H1 (cell line): Measurements from ENCODE around the gene FREM1. TPM values are rescaled to one million over a fixed set of nuclear protein-coding genes. Genes with fewer than 3 reads are reported as not detected.

Experiments
- CTCF ChIA-PET: fragments of 300-600 bp; sonication (Branson Sonifier 250); formaldehyde crosslinking; loops from one replicate; lab custom pipeline; 2021; ENCODE audit not compliant: partially characterized antibody; lab: Charles Lee
- POLR2A ChIA-PET: fragments of 300-600 bp; sonication (Branson Sonifier 250); formaldehyde crosslinking; loops from one replicate; lab custom pipeline; 2021; ENCODE audit warnings: inconsistent platforms; ENCODE audit not compliant: partially characterized antibody; lab: Charles Lee
- DNase-seq, 2 experiments: peaks; one replicate each; pipeline versions ENCODE4 v3.0.0 to v3.0.0-alpha.2; 2010 to 2022; ENCODE audit warnings: low spot score in 2 of 2, low read depth in 1 of 2, mixed read lengths in 1 of 2
- FAIRE-seq: peaks from 2 replicates; lab custom pipeline; 2011; peaks lifted over from hg19 to GRCh38; lab: Jason Lieb, UNC
- H2AFZ ChIP-seq: 2 replicates; pipeline ENCODE4 v1.8.1; 2012; ENCODE audit warnings: low read length, inconsistent platforms
- H2AK5ac ChIP-seq: 2 replicates; pipeline ENCODE4 v1.6.1; 2013; ENCODE audit warnings: low read depth, low read length
- H2BK120ac ChIP-seq: replicated peaks from 2 replicates; pipeline ENCODE3; 2013; ENCODE audit warnings: low read depth, low read length, inconsistent platforms
- H2BK12ac ChIP-seq: 2 replicates; pipeline ENCODE4 v1.6.1; 2013; ENCODE audit warnings: low read depth, low read length
- H2BK15ac ChIP-seq: 2 replicates; pipeline ENCODE4 v1.6.1; 2013; ENCODE audit warnings: low read length
- H2BK20ac ChIP-seq: 2 replicates; pipeline ENCODE4 v1.6.1; 2013; ENCODE audit warnings: low read length
- H2BK5ac ChIP-seq: 2 replicates; pipeline ENCODE4 v1.6.1; 2013; ENCODE audit warnings: low read depth, low read length
- H3K14ac ChIP-seq: 2 replicates; pipeline ENCODE4 v1.6.1; 2013; ENCODE audit warnings: inconsistent platforms; ENCODE audit not compliant: insufficient read length
- H3K18ac ChIP-seq: 2 replicates; pipeline ENCODE4 v1.6.1; 2013; ENCODE audit warnings: low read length; ENCODE audit errors: extremely low read depth
- H3K23ac ChIP-seq: 2 replicates; pipeline ENCODE4 v1.6.1; 2013; ENCODE audit warnings: inconsistent platforms; ENCODE audit not compliant: insufficient read length
- H3K23me2 ChIP-seq: 2 replicates; pipeline ENCODE4 v1.6.1; 2013; ENCODE audit warnings: low read depth, low read length
- H3K27ac ChIP-seq: 2 replicates; pipeline ENCODE4 v1.6.1; 2011; ENCODE audit warnings: low read depth, low read length, inconsistent platforms
- H3K27me3 ChIP-seq, 4 experiments: replicated peaks in 1 of 4; 1 replicate in 1 of 4; 2 replicates in 3 of 4; pipeline versions ENCODE4 v1.6.1 to v1.8.1; 2011 to 2013; ENCODE audit warnings: low read length in 3 of 4, mild to moderate bottlenecking in 3 of 4, inconsistent platforms in 2 of 4, mixed read lengths in 2 of 4, moderate library complexity in 1 of 4; ENCODE audit not compliant: control insufficient read depth in 3 of 4, insufficient read depth in 3 of 4; ENCODE audit errors: extremely low read depth in 1 of 4
- H3K36me3 ChIP-seq, 4 experiments: 2 replicates each; pipeline versions ENCODE4 v1.6.1 to v1.8.1; 2011 to 2013; ENCODE audit warnings: mild to moderate bottlenecking in 4 of 4, low read length in 3 of 4, moderate library complexity in 2 of 4, control low read depth in 1 of 4, inconsistent platforms in 1 of 4; ENCODE audit not compliant: insufficient read depth in 4 of 4, control insufficient read depth in 2 of 4
- H3K4ac ChIP-seq: replicated peaks from 2 replicates; pipeline ENCODE3; 2013; ENCODE audit warnings: low read length, low read depth, mixed read lengths, inconsistent platforms; ENCODE audit not compliant: insufficient read length
- H3K4me1 ChIP-seq, 4 experiments: replicated peaks in 1 of 4; 1 replicate in 1 of 4; 2 replicates in 3 of 4; pipeline versions ENCODE4 v1.6.1 to v1.8.1; 2011 to 2013; ENCODE audit warnings: low read length in 3 of 4, inconsistent platforms in 2 of 4, mixed read lengths in 1 of 4; ENCODE audit not compliant: insufficient read depth in 4 of 4, control insufficient read depth in 3 of 4
- H3K4me2 ChIP-seq, 2 experiments: 2 replicates each; pipeline versions ENCODE4 v1.6.1 to v1.8.1; 2011 to 2013; ENCODE audit warnings: low read depth in 2 of 2, low read length in 2 of 2, control low read depth in 1 of 2, inconsistent platforms in 1 of 2, mild to moderate bottlenecking in 1 of 2; ENCODE audit not compliant: insufficient read depth in 1 of 2
- H3K4me3 ChIP-seq, 4 experiments: fragments of 200-600, 300-600 bp in 1 of 4; sonication (generic), shearing (Covaris generic), sonication (Bioruptor Twin) in 1 of 4; 2 replicates each; pipeline versions ENCODE4 v1.5.1 to v1.8.1; 2011 to 2016; ENCODE audit warnings: low read length in 4 of 4, low read depth in 3 of 4, control low read depth in 2 of 4, inconsistent platforms in 2 of 4, mild to moderate bottlenecking in 2 of 4, mixed read lengths in 1 of 4, moderate library complexity in 1 of 4; ENCODE audit not compliant: insufficient read depth in 2 of 4; ENCODE audit errors: extremely low read depth in 1 of 4
- H3K56ac ChIP-seq: replicated peaks from 2 replicates; pipeline ENCODE3; 2013; ENCODE audit warnings: low read depth, mild to moderate bottlenecking, mixed read lengths, low read length, inconsistent platforms; ENCODE audit not compliant: insufficient read length
- H3K79me1 ChIP-seq: 2 replicates; pipeline ENCODE4 v1.6.1; 2013; ENCODE audit warnings: low read depth, low read length, control low read depth
- H3K79me2 ChIP-seq, 2 experiments: 2 replicates each; pipeline versions ENCODE4 v1.6.1 to v1.8.1; 2012 to 2013; ENCODE audit warnings: low read length in 2 of 2, mild to moderate bottlenecking in 2 of 2, inconsistent platforms in 1 of 2; ENCODE audit not compliant: insufficient read depth in 2 of 2, control insufficient read depth in 1 of 2
- H3K9ac ChIP-seq, 4 experiments: replicated peaks in 1 of 4; 1 replicate in 1 of 4; 2 replicates in 3 of 4; pipeline versions ENCODE4 v1.6.1 to v1.8.1; 2011 to 2013; ENCODE audit warnings: low read depth in 3 of 4, low read length in 3 of 4, control low read depth in 2 of 4, mild to moderate bottlenecking in 2 of 4, moderate library complexity in 2 of 4, inconsistent platforms in 1 of 4; ENCODE audit errors: extremely low read depth in 1 of 4
- H3K9me3 ChIP-seq, 2 experiments: 2 replicates each; pipeline versions ENCODE4 v1.6.1 to v1.8.1; 2012 to 2013; ENCODE audit warnings: mild to moderate bottlenecking in 2 of 2, moderate library complexity in 2 of 2, control low read depth in 1 of 2, inconsistent platforms in 1 of 2, low read depth in 1 of 2, low read length in 1 of 2, mixed read lengths in 1 of 2; ENCODE audit not compliant: insufficient read depth in 2 of 2
- H4K20me1 ChIP-seq, 2 experiments: replicated peaks in 1 of 2; 2 replicates each; pipeline versions ENCODE3 to v1.8.1; 2011 to 2013; ENCODE audit warnings: inconsistent platforms in 2 of 2, low read length in 2 of 2, mild to moderate bottlenecking in 1 of 2; ENCODE audit not compliant: insufficient read depth in 2 of 2, control insufficient read depth in 1 of 2
- H4K5ac ChIP-seq: 2 replicates; pipeline ENCODE4 v1.6.1; 2013; ENCODE audit warnings: low read length, low read depth, mixed read lengths, inconsistent platforms; ENCODE audit not compliant: insufficient read length
- H4K8ac ChIP-seq: 2 replicates; pipeline ENCODE4 v1.8.0; 2013; ENCODE audit warnings: mild to moderate bottlenecking, moderate library complexity, low read length, inconsistent platforms; ENCODE audit not compliant: insufficient read depth; ENCODE audit errors: extremely low read depth
- H4K91ac ChIP-seq: replicated peaks from 2 replicates; pipeline ENCODE3; 2013; ENCODE audit warnings: low read length, mixed read lengths, inconsistent platforms; ENCODE audit not compliant: insufficient read length
- BACH1 ChIP-seq: IDR thresholded peaks from 2 replicates; pipeline ENCODE4 v1.6.1; 2012; ENCODE audit warnings: low read length, improper control_type of control experiment
- BCL11A ChIP-seq, 2 experiments: IDR thresholded peaks; one replicate each; pipeline ENCODE4 v1.6.1; 2011; ENCODE audit warnings: low read depth in 2 of 2, low read length in 2 of 2, mild to moderate bottlenecking in 2 of 2
- HDAC6 ChIP-seq: IDR thresholded peaks from one replicate; pipeline ENCODE4 v1.7.1; 2012; ENCODE audit warnings: low read depth, mild to moderate bottlenecking, inconsistent platforms, low read length, moderate library complexity
- KDM1A ChIP-seq: fragments of 200-600, 300-600 bp; sonication (generic); IDR thresholded peaks from 2 replicates; pipeline ENCODE4 v1.7.1; 2016; ENCODE audit warnings: mild to moderate bottlenecking, low read length, borderline replicate concordance
- NRF1 ChIP-seq: IDR thresholded peaks from 2 replicates; pipeline ENCODE4 v1.6.1; 2011; ENCODE audit warnings: mild to moderate bottlenecking, low read depth, low read length, improper control_type of control experiment
- POU5F1 ChIP-seq: IDR thresholded peaks from 2 replicates; pipeline ENCODE4 v1.6.1; 2011; ENCODE audit warnings: low read depth, mild to moderate bottlenecking, low read length, moderate library complexity
- RFX5 ChIP-seq: IDR thresholded peaks from 2 replicates; pipeline ENCODE4 v1.6.1; 2011; ENCODE audit warnings: low read depth, low read length, improper control_type of control experiment, borderline replicate concordance
- SIX5 ChIP-seq: IDR thresholded peaks from 2 replicates; pipeline ENCODE4 v1.6.1; 2011; ENCODE audit warnings: mild to moderate bottlenecking, low read depth, low read length
- SP2 ChIP-seq: IDR thresholded peaks from 2 replicates; pipeline ENCODE4 v1.6.1; 2012; ENCODE audit warnings: mild to moderate bottlenecking, low read length, inconsistent platforms
- ZNF274 ChIP-seq: IDR thresholded peaks from 2 replicates; pipeline ENCODE4 v1.7.0; 2012; ENCODE audit warnings: low read length, borderline replicate concordance; ENCODE audit errors: extremely low read depth
- WGBS, 2 experiments: shearing (Covaris generic) in 1 of 2; methylation state at CpG; one replicate each; pipeline versions ENCODE4 v1.1.6 to v1.1.7; 2013 to 2015; ENCODE audit warnings: low lambda C conversion rate in 2 of 2, mixed read lengths in 2 of 2, inconsistent platforms in 1 of 2, low coverage in 1 of 2, missing lambda C conversion rate in 1 of 2; ENCODE audit not compliant: insufficient replicate concordance in 2 of 2, insufficient coverage in 1 of 2, insufficient read length in 1 of 2; ENCODE audit errors: extremely low coverage in 1 of 2, missing lambda C conversion rate in 1 of 2; 5-methylcytosine and 5-hydroxymethylcytosine counted together
- polyA plus RNA-seq, 7 experiments: library from polyadenylated mRNA; depleted of rRNA in 3 of 7; stranded (reverse) in 5 of 7; unstranded in 2 of 7; fragments of >200 nt in 5 of 7; fragments of 200-250 nt in 2 of 7; gene quantifications; 1 replicate in 5 of 7; 2 replicates in 1 of 7; 4 replicates in 1 of 7; pipeline versions ENCODE4 v1.2.1 to v1.2.3, GENCODE V29; 2011 to 2013; ENCODE audit warnings: missing spikeins in 2 of 7, mixed read lengths in 2 of 7
- total RNA-seq: library from RNA; stranded (reverse); fragmentation: NEBNext Ultra II Directional; extraction: Animal tissue kit (Norgen Biotek cat#: 25700); gene quantifications from 2 replicates; pipeline ENCODE4 v1.2.1, GENCODE V29; 2021
- TF ChIP-seq, protein P1 (sequence below): IDR thresholded peaks from 2 replicates; pipeline ENCODE4 v1.6.1; 2012; ENCODE audit warnings: inconsistent platforms

FREM1 gene
- total and polyA plus RNA-seq, 2 of the 8 experiments (the other 6 are each of a cell fraction or from before 2014, with no cell fraction given), result 2.6 to 3.1 TPM

DNA sequence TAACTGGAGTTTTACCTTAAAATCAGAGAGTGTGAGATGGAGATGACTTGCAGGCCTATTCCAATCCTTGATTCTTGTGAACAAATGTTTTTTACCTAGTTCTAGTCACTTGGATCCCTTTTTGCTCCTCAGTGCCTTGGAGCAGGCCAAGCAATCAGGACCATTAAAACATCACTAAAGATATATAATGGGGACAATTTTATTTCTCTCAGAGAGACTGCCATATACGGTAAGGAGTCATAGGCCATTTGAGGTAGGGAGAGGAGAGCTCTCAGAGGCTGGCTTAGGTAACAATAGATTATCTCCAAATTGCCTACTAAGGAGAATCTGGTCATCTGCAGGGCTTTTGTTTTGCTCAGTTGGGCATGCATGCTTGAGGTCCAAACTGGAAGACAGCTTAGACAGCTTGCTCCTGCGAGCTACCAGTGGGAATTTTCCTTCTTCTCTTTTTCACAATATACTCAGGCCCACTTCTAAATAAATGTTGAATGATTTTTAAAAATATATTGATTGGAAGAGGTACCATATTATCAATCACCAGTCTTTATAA lies 44.0 kb downstream of the FREM1 start:
- DNase-seq, result no peak
- Histone ChIP-seq H3K9me3 (no peaks in the 10 kb centered on the region), H4K8ac (no peak overlapping the region), H2BK12ac (no peak overlapping the region), H3K4ac (no peak overlapping the region), H2BK20ac (no peak overlapping the region), H2BK120ac (no peak overlapping the region), H3K56ac (no peak overlapping the region), H3K23ac (no peak overlapping the region), H4K20me1 (no peaks in the 10 kb centered on the region), H3K9ac (no peak overlapping the region), H3K36me3 (no peaks in the 10 kb centered on the region), H2AFZ (no peak overlapping the region), H3K14ac (no peak overlapping the region), H3K79me1 (no peaks in the 10 kb centered on the region), H3K27ac (no peak overlapping the region), H3K4me1 (no peaks in the 10 kb centered on the region), H2AK5ac (no peak overlapping the region), H3K23me2 (no peaks in the 10 kb centered on the region), H3K27me3 (no peaks in the 10 kb centered on the region), H3K4me3 (no peak overlapping the region), H2BK5ac (no peak overlapping the region), H4K5ac (no peak overlapping the region), H3K79me2 (no peaks in the 10 kb centered on the region), H3K4me2 (no peak overlapping the region), H4K91ac (no peak overlapping the region), H3K18ac (no peak overlapping the region), H2BK15ac (no peak overlapping the region)
- ChIA-PET CTCF (interaction anchor here (0.6 to 1.2 kb wide), 3 partner anchors 9 to 287 kb away, joined by 3 to 4 read pairs (median 3); no protein-coding TSS in a partner anchor), POLR2A (interaction anchor here (0.7 kb wide), 1 partner anchor 490 kb away, joined by 3 read pairs; no protein-coding TSS in a partner anchor)
- WGBS, 2 experiments, result 83% methylated on average over 2 of the region's 2 CpGs; no CpG with 5 or more reads in 1 of the 2 experiments
- TF ChIP-seq BCL11A (IDR thresholded peaks at IDR 0.05; ENCODE audit: low read depth in 2 of 2, low read length in 2 of 2) (no peak), SIX5 (no peak), RFX5 (no peak), HDAC6 (no peak), BACH1 (no peak), KDM1A (no peak), NRF1 (no peak), POU5F1 (no peak), ZNF274 (no peak), SP2 (no peak)
- TF ChIP-seq, protein P1, sequence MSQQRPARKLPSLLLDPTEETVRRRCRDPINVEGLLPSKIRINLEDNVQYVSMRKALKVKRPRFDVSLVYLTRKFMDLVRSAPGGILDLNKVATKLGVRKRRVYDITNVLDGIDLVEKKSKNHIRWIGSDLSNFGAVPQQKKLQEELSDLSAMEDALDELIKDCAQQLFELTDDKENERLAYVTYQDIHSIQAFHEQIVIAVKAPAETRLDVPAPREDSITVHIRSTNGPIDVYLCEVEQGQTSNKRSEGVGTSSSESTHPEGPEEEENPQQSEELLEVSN, result no peak
- no peak for FAIRE-seq
